ENCODE results near the gene ANKZF1. TPM values are rescaled to one million over a fixed set of nuclear protein-coding genes. Genes with fewer than 3 reads are reported as not detected.
A peak's percentile ranks its signal among the peaks of the same experiment; 100 is the strongest.

ANKZF1 gene
- total and polyA plus RNA-seq, 2 of the 8 experiments (the other 6 are each of a cell fraction or from before 2014, with no cell fraction given) = 32.5 to 50.1 TPM

- 92% methylated on average over 3 of the region's 3 CpGs; no CpG with 5 or more reads in 1 of the 2 experiments for WGBS, 2 experiments (ENCODE audit: extremely low coverage in 1 of 2, insufficient coverage in 1 of 2, insufficient read length in 1 of 2, insufficient replicate concordance in 2 of 2, low coverage in 1 of 2, low lambda C conversion rate in 2 of 2, missing lambda C conversion rate in 1 of 2)
- no peak overlapping the region; the same call in 1 of the 2 replicates for H2BK5ac ChIP-seq (ENCODE audit: low read depth, low read length)
- no peaks in the 10 kb centered on the region for H3K79me2 ChIP-seq (ENCODE audit: control insufficient read depth in 1 of 2, insufficient read depth in 2 of 2, low read length in 2 of 2)
- H3K4ac ChIP-seq (replicated peaks; ENCODE audit: insufficient read length, low read depth, low read length) = no peak overlapping the region
- H3K23ac ChIP-seq (ENCODE audit: insufficient read length) = no peak overlapping the region
- FAIRE-seq (no peak), DNase-seq (ENCODE audit: low read depth in 1 of 2, low spot score in 2 of 2) (no peak)
- H3K27me3 ChIP-seq (replicated peaks in 1 of 4; ENCODE audit: control insufficient read depth in 3 of 4, extremely low read depth in 1 of 4, insufficient read depth in 3 of 4, low read length in 3 of 4) = peaks cover 0 to 3% (median 0%) of the 10 kb centered on the region in 4 experiments; a peak in 3 of 7 replicates
- H3K56ac ChIP-seq (replicated peaks; ENCODE audit: insufficient read length, low read depth, low read length) = no peak overlapping the region
- H2BK120ac ChIP-seq (replicated peaks; ENCODE audit: low read depth, low read length) = no peak overlapping the region
- ChIA-PET CTCF (ENCODE audit: partially characterized antibody) (interaction anchor here (0.8 to 4.4 kb wide), 15 partner anchors 12 to 114 kb away, joined by 3 to 34 read pairs (median 3); partner anchors contain the start of genes GLB1L and STK16), POLR2A (ENCODE audit: partially characterized antibody) (interaction anchor here (0.7 to 1.7 kb wide), 8 partner anchors 11 to 62 kb away, joined by 3 to 8 read pairs (median 4); partner anchors contain the start of genes ABCB6, GLB1L, STK16 and TUBA4A)
- peaks cover 1% of the 10 kb centered on the region; the same call in 1 of the 2 replicates for H3K23me2 ChIP-seq (ENCODE audit: low read depth, low read length)
- no peak overlapping the region for H4K8ac ChIP-seq (ENCODE audit: extremely low read depth, insufficient read depth, low read length)
- H3K18ac ChIP-seq (ENCODE audit: extremely low read depth, low read length) = no peak overlapping the region
- no peak overlapping the region for H2BK12ac ChIP-seq (ENCODE audit: low read depth, low read length)
- no peak overlapping the region for H3K4me3 ChIP-seq (ENCODE audit: extremely low read depth in 1 of 4, insufficient read depth in 2 of 4, low read depth in 3 of 4, low read length in 4 of 4)
- no peaks in the 10 kb centered on the region for H4K20me1 ChIP-seq (replicated peaks in 1 of 2; ENCODE audit: control insufficient read depth in 1 of 2, insufficient read depth in 2 of 2, low read length in 2 of 2)
- H2AK5ac ChIP-seq (ENCODE audit: low read depth, low read length) = no peak overlapping the region
- H3K9me3 ChIP-seq (ENCODE audit: insufficient read depth in 2 of 2, low read depth in 1 of 2, low read length in 1 of 2) = no peaks in the 10 kb centered on the region
- no peaks in the 10 kb centered on the region for H3K79me1 ChIP-seq (ENCODE audit: low read depth, low read length)
- H3K9ac ChIP-seq (replicated peaks in 1 of 4; ENCODE audit: extremely low read depth in 1 of 4, low read depth in 3 of 4, low read length in 3 of 4) = no peak overlapping the region
- no peak overlapping the region for H2BK20ac ChIP-seq (ENCODE audit: low read length)
- H3K27ac ChIP-seq (ENCODE audit: low read depth, low read length) = no peak overlapping the region
- 0 out of 4 replicates have a peak overlapping the region, but pooled peaks of 1 of the 2 experiments have one; percentile 9 for H3K4me2 ChIP-seq (ENCODE audit: insufficient read depth in 1 of 2, low read depth in 2 of 2, low read length in 2 of 2)
- no peak overlapping the region for H4K91ac ChIP-seq (replicated peaks; ENCODE audit: insufficient read length, low read length)
- H4K5ac ChIP-seq (ENCODE audit: insufficient read length, low read depth, low read length) = no peak overlapping the region
- H3K4me1 ChIP-seq (replicated peaks in 1 of 4; ENCODE audit: control insufficient read depth in 3 of 4, insufficient read depth in 4 of 4, low read length in 3 of 4) = peaks cover 9 to 14% (median 11%) of the 10 kb centered on the region in 4 experiments
- no peaks in the 10 kb centered on the region for H3K36me3 ChIP-seq (ENCODE audit: control insufficient read depth in 2 of 4, insufficient read depth in 4 of 4, low read length in 3 of 4)
- no peak overlapping the region for H2AFZ ChIP-seq (ENCODE audit: low read length)
- 0 out of 2 replicates have a peak overlapping the region, but pooled peaks have one; percentile 40 for H2BK15ac ChIP-seq (ENCODE audit: low read length)
- no peak overlapping the region for H3K14ac ChIP-seq (ENCODE audit: insufficient read length)
- TF ChIP-seq POLR2A (IDR thresholded peaks at IDR 0.05; ENCODE audit: control extremely low read depth in 1 of 2, low read depth in 2 of 2, low read length in 2 of 2) = no peak
- no peak for TF ChIP-seq RBBP5 (IDR thresholded peaks at IDR 0.05; ENCODE audit: borderline replicate concordance, low read depth, low read length)
- TF ChIP-seq POU5F1 (IDR thresholded peaks at IDR 0.05; ENCODE audit: low read depth, low read length) = no peak
- TF ChIP-seq KDM5A (IDR thresholded peaks at IDR 0.05; ENCODE audit: low read length) = no peak
- TF ChIP-seq GTF2F1 (IDR thresholded peaks at IDR 0.05; ENCODE audit: borderline replicate concordance, low read depth, low read length) = no peak
- TF ChIP-seq TEAD4 (IDR thresholded peaks at IDR 0.05; ENCODE audit: low read depth, low read length) = no peak
- no peak for TF ChIP-seq SUZ12 (IDR thresholded peaks at IDR 0.05; ENCODE audit: low read length)
- no peak for TF ChIP-seq RAD21 (IDR thresholded peaks at IDR 0.05 in 1 of 2, conservative IDR thresholded peaks at IDR 0.05 in 1 of 2; ENCODE audit: low read depth in 2 of 2, low read length in 2 of 2)
- TF ChIP-seq FOSL1 (IDR thresholded peaks at IDR 0.05; ENCODE audit: insufficient read depth, low read depth, low read length) = no peak
- TF ChIP-seq EP300 (IDR thresholded peaks at IDR 0.05; ENCODE audit: borderline replicate concordance in 1 of 2, low read depth in 2 of 2, low read length in 2 of 2) = no peak
- TF ChIP-seq NRF1 (IDR thresholded peaks at IDR 0.05; ENCODE audit: low read depth, low read length) = no peak
- no peak for TF ChIP-seq SP4 (IDR thresholded peaks at IDR 0.05; ENCODE audit: low read length)
- no peak for TF ChIP-seq MAX (IDR thresholded peaks at IDR 0.05)
Measured at GRCh38 chr2:219273937-219274336, 44.3 kb downstream of the ANKZF1 start.
